HG03196 (cell line): ENCODE measurements around the gene SMIM28.
"Not testable (repeated sequence)": the region's sequence is repeated elsewhere in the genome, so short reads cannot be mapped to it uniquely, and the experiment has no call there.

Experiments
- ATAC-seq: cut with Tn5 transposase; IDR thresholded peaks from one replicate; pipeline ENCODE4 v1.9.1; 2021; ENCODE audit not compliant: unreplicated experiment

SMIM28 gene

DNA sequence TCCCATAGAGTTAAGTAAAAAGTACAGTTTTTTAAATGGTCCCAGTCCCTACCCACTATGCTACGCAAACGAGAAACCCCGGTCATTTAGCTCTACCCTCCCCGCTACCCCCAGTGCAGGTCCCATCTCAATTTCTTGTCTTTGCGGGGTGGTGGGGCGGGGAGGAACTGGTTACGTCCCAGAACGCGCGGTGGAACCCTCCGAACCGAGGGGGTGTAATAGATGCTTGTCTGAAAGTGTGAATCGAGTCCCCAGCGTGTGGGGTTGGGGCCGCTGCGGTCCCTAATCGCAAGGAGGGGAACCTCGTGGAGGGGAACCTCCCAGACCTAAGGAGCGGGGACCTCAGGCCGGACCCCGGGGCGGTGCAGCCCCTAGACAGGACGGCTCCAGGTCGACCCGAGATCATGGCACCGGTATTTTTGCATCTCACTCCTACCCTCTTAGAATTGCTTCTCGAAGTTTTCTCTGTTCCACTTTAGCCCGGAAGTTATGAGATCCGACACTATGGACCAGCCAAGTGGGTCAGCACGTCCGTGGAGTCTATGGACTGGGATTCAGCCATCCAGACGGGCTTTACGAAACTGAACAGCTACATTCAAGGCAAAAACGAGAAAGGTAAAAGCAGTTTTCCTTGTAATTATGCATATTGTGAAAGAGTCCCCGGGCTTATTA is 27.1 kb downstream of the SMIM28 start:
- no peak for ATAC-seq

- ATAC-seq: no peak
Measured at GRCh38 chr6:138405816-138406413, 28.2 kb downstream of the SMIM28 start.

- no peak for ATAC-seq
Measured at GRCh38 chr6:138406443-138406842, 28.7 kb downstream of the SMIM28 start.

GRCh38 chr6:138410048-138410735 is 32.5 kb downstream of the SMIM28 start:
- ATAC-seq: no peak

DNA sequence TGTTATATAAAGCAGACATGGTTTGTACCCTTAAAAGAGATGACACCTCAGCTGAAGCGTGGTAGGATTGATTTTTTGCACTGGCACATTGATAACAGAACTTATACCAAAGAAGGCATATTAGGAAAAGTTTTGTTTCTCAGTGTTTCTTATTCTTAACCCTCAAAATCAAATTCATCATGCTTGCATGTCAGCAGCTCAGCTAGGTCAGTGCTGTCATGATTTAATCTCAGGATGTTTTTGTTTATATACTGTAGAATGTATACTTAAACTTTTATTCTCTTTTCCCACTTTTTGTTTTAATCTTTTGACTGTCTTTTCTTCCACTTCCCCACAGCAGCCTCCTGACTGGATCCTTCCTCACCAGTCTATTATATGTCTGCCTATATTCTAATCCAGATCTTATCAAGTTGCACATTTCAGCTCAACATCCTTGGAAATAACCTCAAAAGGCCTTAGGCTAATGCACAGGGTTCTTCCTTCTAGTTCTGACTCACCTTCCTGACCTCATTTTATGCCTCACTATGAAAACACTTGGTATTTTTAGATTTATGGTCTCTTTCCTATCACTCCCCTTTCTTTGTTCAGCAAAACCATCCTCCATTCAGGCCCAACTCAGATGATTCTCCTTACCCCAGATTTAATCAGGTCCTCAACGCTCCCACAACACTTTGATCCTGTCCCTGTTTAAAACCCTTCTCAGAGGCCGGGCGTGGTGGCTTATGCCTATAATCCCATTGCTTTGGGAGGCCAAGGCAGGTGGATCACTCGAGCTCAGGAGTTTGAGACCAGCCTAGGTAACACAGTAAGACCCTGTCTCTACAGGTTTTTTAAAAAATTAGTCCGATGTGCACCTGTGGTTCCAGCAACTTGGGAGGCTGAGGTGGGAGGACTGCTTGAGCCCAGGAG is 33.5 kb downstream of the SMIM28 start:
- no peak for ATAC-seq

GRCh38 chr6:138415125-138415524 is 37.4 kb downstream of the SMIM28 start:
- no peak for ATAC-seq

GRCh38 chr6:138416206-138416605 is 38.5 kb downstream of the SMIM28 start:
- ATAC-seq: no peak

DNA sequence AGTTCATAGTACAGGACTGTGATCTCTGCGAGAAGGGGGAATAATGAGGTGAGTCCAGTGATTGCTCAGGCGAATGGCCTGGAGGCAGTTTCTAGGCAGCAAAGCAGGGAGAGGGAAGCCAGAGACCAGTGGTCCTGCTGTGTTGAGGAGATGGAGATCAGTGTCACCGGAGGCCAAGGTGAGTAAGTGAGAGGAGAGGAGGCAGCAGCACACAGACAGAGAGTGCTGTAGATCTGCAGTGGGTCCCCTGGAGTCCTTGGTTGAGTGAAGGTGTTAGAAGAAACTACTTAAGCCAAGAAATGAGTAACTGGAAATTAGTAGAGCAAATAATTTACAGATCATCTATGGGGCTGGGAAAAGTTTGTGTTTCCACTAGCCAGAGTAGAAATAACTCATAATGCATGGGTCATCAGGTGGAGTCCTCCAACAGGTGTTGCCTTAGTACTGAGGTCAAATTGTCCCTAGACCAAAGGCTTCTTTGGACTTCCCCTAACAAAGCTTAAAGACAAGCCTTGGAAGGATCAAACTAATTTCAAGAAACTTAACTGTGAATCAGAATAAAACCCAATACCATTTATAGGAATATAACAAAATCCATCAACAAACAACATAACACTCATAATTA is 39.9 kb downstream of the SMIM28 start:
- ATAC-seq: no peak

GRCh38 chr6:138418118-138418742 is 40.5 kb downstream of the SMIM28 start:
- no peak for ATAC-seq

DNA sequence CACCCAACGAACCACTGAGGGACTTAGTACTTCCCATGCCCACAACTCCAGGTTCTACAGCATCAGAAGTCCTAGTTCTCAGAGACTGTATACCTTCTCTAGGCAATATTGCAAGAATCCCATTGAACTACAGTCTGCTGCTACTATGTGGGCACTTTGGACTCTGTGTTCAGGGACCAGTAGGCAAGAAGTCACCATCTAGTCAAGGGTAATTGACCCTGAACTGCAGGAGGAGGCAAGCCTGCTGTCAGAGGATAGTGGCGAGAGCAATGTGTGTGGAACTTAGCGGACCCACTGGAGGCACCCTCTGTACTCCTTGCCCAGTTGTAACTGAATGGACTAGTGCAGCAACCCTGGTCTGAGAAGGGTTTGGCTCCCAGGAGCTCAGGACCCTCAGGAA is 42.1 kb downstream of the SMIM28 start:
- ATAC-seq: no peak

GRCh38 chr6:138420356-138420755 is 42.7 kb downstream of the SMIM28 start:
- no peak for ATAC-seq

GRCh38 chr6:138421089-138421488 is 43.4 kb downstream of the SMIM28 start:
- no peak for ATAC-seq

GRCh38 chr6:138421608-138422007 is 43.9 kb downstream of the SMIM28 start:
- ATAC-seq: no peak

- no peak for ATAC-seq
Measured at GRCh38 chr6:138422861-138423260, 45.2 kb downstream of the SMIM28 start.

DNA sequence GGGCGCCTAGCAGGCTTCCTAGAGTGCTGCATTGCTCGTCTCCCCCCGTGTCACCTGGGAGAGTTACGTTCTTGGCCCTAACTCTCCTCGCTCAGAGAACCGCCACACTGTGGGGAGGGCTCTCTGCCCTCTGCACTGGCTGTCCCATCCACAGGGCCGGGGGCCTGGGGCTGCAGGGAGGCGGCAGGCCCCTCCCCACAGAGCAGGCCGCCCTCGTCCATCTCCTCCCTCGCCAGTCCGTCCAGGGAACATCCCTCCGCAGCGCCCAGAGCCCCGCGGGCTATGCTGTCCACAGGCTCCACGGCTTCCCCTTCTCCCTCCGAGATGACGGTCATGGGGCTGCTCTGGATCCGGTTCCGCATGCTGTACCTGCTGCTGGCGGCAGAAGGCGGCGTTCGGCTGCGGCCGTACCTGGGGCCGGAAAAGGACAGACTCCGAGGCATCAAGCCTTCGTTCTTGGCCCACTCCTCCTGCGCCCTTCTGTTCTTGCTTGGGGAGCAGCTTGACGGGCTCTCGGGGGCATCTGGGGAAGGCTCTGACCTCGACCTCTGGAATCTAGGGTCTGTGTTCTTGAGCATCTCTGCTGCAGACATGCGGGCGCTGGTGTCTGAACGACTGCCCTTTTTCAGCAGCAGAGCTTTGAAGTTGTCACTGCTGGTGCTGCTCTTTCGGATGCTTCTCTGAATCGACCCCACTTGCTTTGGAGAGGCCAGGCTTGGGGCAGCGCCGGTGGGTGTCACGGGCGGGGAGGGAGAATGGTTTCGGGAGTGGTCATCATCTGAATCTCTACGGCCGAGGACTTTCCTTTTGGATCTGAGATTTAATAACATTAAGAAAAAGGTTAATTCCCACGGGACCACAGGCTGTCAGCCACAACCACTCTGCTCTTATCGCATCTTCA is 46.5 kb downstream of the SMIM28 start:
- no peak for ATAC-seq

DNA sequence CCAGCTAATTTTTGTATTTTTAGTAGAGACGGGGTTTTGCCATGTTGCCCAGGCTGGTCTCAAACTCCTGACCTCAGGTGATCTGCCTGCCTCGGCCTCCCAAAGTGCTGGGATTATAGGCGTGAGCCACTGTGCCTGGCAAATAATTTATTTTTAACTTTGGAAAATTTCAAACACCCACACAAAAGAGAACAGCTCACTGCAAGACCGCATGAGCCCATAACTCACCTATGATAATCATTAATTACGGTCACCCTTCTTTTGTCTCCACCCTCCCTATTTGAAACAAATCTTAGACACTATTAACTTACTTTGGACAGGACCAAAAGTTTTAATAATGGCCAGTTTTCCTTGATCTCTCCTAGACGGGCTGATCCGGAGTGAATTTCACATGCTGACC is 47.6 kb downstream of the SMIM28 start:
- ATAC-seq: not testable (repeated sequence)

DNA sequence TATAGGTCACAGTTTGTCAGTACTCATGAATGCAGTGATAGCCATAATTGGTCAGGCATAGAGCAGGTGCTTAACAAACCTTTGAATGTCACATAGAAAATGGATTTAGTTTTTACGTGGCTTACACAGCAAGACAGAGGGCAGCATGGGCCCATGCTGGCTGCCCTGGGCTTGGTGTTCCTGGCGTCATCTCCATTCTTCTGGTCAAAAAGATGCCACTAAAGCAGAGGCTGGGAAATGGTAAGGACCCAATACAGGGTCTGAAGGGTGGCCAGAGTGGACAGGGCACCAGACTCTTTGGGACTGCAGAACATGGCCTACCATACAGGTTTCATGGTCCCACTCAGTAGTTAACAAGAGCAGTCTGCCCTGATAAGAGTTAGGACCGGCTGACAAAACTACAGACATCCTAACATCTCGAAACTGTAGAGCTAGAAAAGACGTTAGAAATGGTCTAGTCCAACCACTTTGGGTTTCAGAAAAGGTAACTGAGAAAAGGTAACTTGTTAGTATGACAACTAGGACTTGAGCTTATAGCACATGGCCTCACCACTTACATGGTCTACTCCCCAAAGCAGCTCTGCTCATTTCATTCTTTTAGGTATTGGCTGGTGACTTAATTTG is 48.9 kb downstream of the SMIM28 start:
- ATAC-seq: no peak

- ATAC-seq: no peak
Measured at GRCh38 chr6:138427701-138428100, 50.0 kb downstream of the SMIM28 start.
